SK-N-SH (cell line): ENCODE measurements around the gene EXOC6B. TPM values are rescaled to one million over a fixed set of nuclear protein-coding genes. Genes with fewer than 3 reads are reported as not detected.

Experiments used
- CTCF ChIA-PET: fragments of 300-600, 350-600 bp; formaldehyde crosslinking; extraction: SDS; loops from one replicate; lab custom pipeline; 2021; lab: Yijun Ruan, JAX
- POLR2A ChIA-PET: fragments of 350-600 bp; sonication (Branson Sonifier 250); formaldehyde crosslinking; extraction: SDS; loops from one replicate; lab custom pipeline; 2020; ENCODE audit warnings: antibody characterized with exemption, inconsistent platforms; lab: Yijun Ruan, JAX
- DNase-seq: peaks from one replicate; pipeline ENCODE4 v3.0.0; 2012
- H2AFZ ChIP-seq: fragments of 200-600 bp; sonication (generic); 2 replicates; pipeline ENCODE4 v1.8.1; 2016; ENCODE audit warnings: antibody characterized with exemption, mild to moderate bottlenecking, low read depth
- H3F3A ChIP-seq: fragments of 200-600 bp; sonication (generic); replicated peaks from 2 replicates; pipeline ENCODE3; 2016; ENCODE audit warnings: antibody characterized with exemption, mild to moderate bottlenecking; ENCODE audit not compliant: insufficient read depth
- H3K27ac ChIP-seq, 2 experiments: fragments of 200-500 bp in 1 of 2; fragments of 200-600 bp in 1 of 2; sonication (Bioruptor generic) in 1 of 2; sonication (generic), shearing (Covaris generic) in 1 of 2; 2 replicates each; pipeline versions ENCODE4 v1.5.1 to v1.6.1; 2014 to 2016; ENCODE audit warnings: low read depth in 2 of 2, inconsistent platforms in 1 of 2, low read length in 1 of 2, mild to moderate bottlenecking in 1 of 2, mixed read lengths in 1 of 2
- H3K27me3 ChIP-seq: fragments of 200-600 bp; sonication (generic), shearing (Covaris generic); 2 replicates; pipeline ENCODE4 v1.6.1; 2016; ENCODE audit warnings: mixed run types; ENCODE audit not compliant: insufficient read depth
- H3K36me3 ChIP-seq, 2 experiments: fragments of 200-500 bp in 1 of 2; fragments of 200-600 bp in 1 of 2; sonication (Bioruptor generic) in 1 of 2; sonication (generic) in 1 of 2; replicated peaks in 1 of 2; 2 replicates each; pipeline versions ENCODE3 to v1.5.1; 2014 to 2016; ENCODE audit warnings: low read length in 1 of 2, mild to moderate bottlenecking in 1 of 2; ENCODE audit not compliant: insufficient read depth in 2 of 2, control insufficient read depth in 1 of 2
- H3K4me1 ChIP-seq, 2 experiments: fragments of 200-500 bp in 1 of 2; fragments of 200-600 bp in 1 of 2; sonication (Bioruptor generic) in 1 of 2; sonication (generic), shearing (Covaris generic) in 1 of 2; 2 replicates each; pipeline versions ENCODE4 v1.5.1 to v1.6.1; 2014 to 2016; ENCODE audit warnings: low read depth in 1 of 2, low read length in 1 of 2, mixed run types in 1 of 2; ENCODE audit not compliant: insufficient read depth in 2 of 2, control insufficient read depth in 1 of 2
- H3K4me2 ChIP-seq: fragments of 200-600 bp; sonication (generic), shearing (Covaris generic); 2 replicates; pipeline ENCODE4 v1.6.1; 2017; ENCODE audit warnings: mixed run types
- H3K4me3 ChIP-seq, 2 experiments: fragments of 200-500 bp in 1 of 2; fragments of 200-600 bp in 1 of 2; sonication (Bioruptor generic) in 1 of 2; sonication (generic), shearing (Covaris generic) in 1 of 2; 2 replicates each; pipeline versions ENCODE4 v1.5.1 to v1.8.1; 2014 to 2016; ENCODE audit warnings: low read depth in 2 of 2, inconsistent platforms in 1 of 2, low read length in 1 of 2, mild to moderate bottlenecking in 1 of 2, mixed read lengths in 1 of 2, moderate library complexity in 1 of 2
- H3K79me2 ChIP-seq: fragments of 200-600 bp; sonication (generic); 2 replicates; pipeline ENCODE4 v1.8.1; 2017; ENCODE audit warnings: mild to moderate bottlenecking; ENCODE audit not compliant: insufficient read depth
- H3K9ac ChIP-seq: fragments of 200-600 bp; sonication (generic); 2 replicates; pipeline ENCODE4 v1.6.1; 2017; ENCODE audit warnings: mixed run types
- H3K9me2 ChIP-seq: fragments of 200-600 bp; sonication (generic); 2 replicates; pipeline ENCODE4 v1.6.1; 2017; ENCODE audit warnings: mixed run types
- H3K9me3 ChIP-seq: fragments of 200-600 bp; sonication (generic); 2 replicates; pipeline ENCODE4 v1.6.1; 2017; ENCODE audit warnings: mixed run types, mild to moderate bottlenecking, moderate library complexity
- H4K20me1 ChIP-seq: fragments of 200-600 bp; sonication (generic); 2 replicates; pipeline ENCODE4 v1.6.1; 2017; ENCODE audit warnings: mild to moderate bottlenecking, mixed run types; ENCODE audit not compliant: insufficient read depth
- CTCF ChIP-seq: fragments of 200-600 bp; sonication (generic); IDR thresholded peaks from 2 replicates; pipeline ENCODE4 v1.6.1; 2017; ENCODE audit warnings: antibody characterized with exemption, mild to moderate bottlenecking, moderate library complexity
- FOSL2 ChIP-seq: IDR thresholded peaks from 2 replicates; pipeline ENCODE4 v1.4.0; 2012; ENCODE audit warnings: low read depth, mild to moderate bottlenecking, moderate library complexity, borderline replicate concordance
- FOXJ3 ChIP-seq: sonication (generic); formaldehyde crosslinking; IDR thresholded peaks from 2 replicates; pipeline ENCODE4 v1.5.1; 2020; ENCODE audit warnings: mild to moderate bottlenecking, missing genetic modification reagents
- FOXM1 ChIP-seq: IDR thresholded peaks from 2 replicates; pipeline ENCODE4 v1.4.0; 2012; ENCODE audit warnings: low read depth, mild to moderate bottlenecking
- GATA2 ChIP-seq: sonication (generic); formaldehyde crosslinking; IDR thresholded peaks from 2 replicates; pipeline ENCODE4 v1.5.0; 2020; ENCODE audit warnings: mild to moderate bottlenecking, missing genetic modification reagents
- IRF3 ChIP-seq: fragments of 150-350 bp; IDR thresholded peaks from 2 replicates; pipeline ENCODE4 v1.6.1; 2016; ENCODE audit warnings: mild to moderate bottlenecking, low read depth, low read length
- MEF2A ChIP-seq: IDR thresholded peaks from 2 replicates; pipeline ENCODE4 v1.4.0; 2012; ENCODE audit warnings: low read depth, borderline replicate concordance
- MXI1 ChIP-seq: IDR thresholded peaks from 2 replicates; pipeline ENCODE4 v1.6.1; 2012; ENCODE audit warnings: mild to moderate bottlenecking, low read depth, low read length, improper control_type of control experiment
- NRF1 ChIP-seq: IDR thresholded peaks from 2 replicates; pipeline ENCODE4 v1.6.1; 2012; ENCODE audit warnings: low read depth, mild to moderate bottlenecking, low read length
- POLR2AphosphoS5 ChIP-seq: IDR thresholded peaks from 2 replicates; pipeline ENCODE4 v1.6.1; 2012; ENCODE audit warnings: low read depth, low read length
- RAD21 ChIP-seq: IDR thresholded peaks from 2 replicates; pipeline ENCODE4 v1.6.1; 2012; ENCODE audit warnings: mild to moderate bottlenecking, low read length
- RCOR1 ChIP-seq: fragments of 150-350 bp; IDR thresholded peaks from 2 replicates; pipeline ENCODE4 v1.6.1; 2017; ENCODE audit warnings: antibody characterized with exemption, low read length
- REST ChIP-seq: IDR thresholded peaks from 2 replicates; pipeline ENCODE4 v1.6.1; 2012; ENCODE audit warnings: mild to moderate bottlenecking, low read depth, low read length, moderate library complexity
- SIN3A ChIP-seq: IDR thresholded peaks from 2 replicates; pipeline ENCODE4 v1.6.1; 2012; ENCODE audit warnings: low read depth, mild to moderate bottlenecking, low read length, moderate library complexity, borderline replicate concordance
- SMC3 ChIP-seq: IDR thresholded peaks from 2 replicates; pipeline ENCODE4 v1.6.1; 2012; ENCODE audit warnings: low read depth, low read length, improper control_type of control experiment
- TAF1 ChIP-seq: IDR thresholded peaks from 2 replicates; pipeline ENCODE4 v1.6.1; 2012; ENCODE audit warnings: low read depth, mild to moderate bottlenecking, low read length, moderate library complexity, borderline replicate concordance
- TCF12 ChIP-seq: IDR thresholded peaks from 2 replicates; pipeline ENCODE4 v1.4.0; 2012
- USF1 ChIP-seq: IDR thresholded peaks from 2 replicates; pipeline ENCODE4 v1.4.0; 2012; ENCODE audit warnings: low read depth, borderline replicate concordance
- WGBS: methylation state at CpG from one replicate; pipeline ENCODE4 v1.1.6; 2017; ENCODE audit warnings: low lambda C conversion rate; 5-methylcytosine and 5-hydroxymethylcytosine counted together
- polyA plus RNA-seq, 3 experiments: library from polyadenylated mRNA; depleted of rRNA; stranded (reverse); fragments of >200 nt; gene quantifications; 2 replicates each; pipeline ENCODE4 v1.2.3, GENCODE V29; 2012
- TF ChIP-seq, protein P1 (sequence below): IDR thresholded peaks from 2 replicates; pipeline ENCODE4 v1.4.0; 2012; ENCODE audit warnings: low read depth, borderline replicate concordance
- TF ChIP-seq, protein P2 (sequence below): IDR thresholded peaks from 2 replicates; pipeline ENCODE4; 2012

The EXOC6B gene
- polyA plus RNA-seq, 1 of the 3 experiments (the other 2 are of a cell fraction): 7.4 TPM

- H3K27me3 ChIP-seq: no peaks in the 10 kb centered on the region; the same call in 1 of the 2 replicates
- H3K4me2 ChIP-seq: no peak overlapping the region
- ChIA-PET CTCF (interaction anchor here (0.6 to 1.6 kb wide), 5 partner anchors 9 to 623 kb away, joined by 3 to 6 read pairs (median 4); no protein-coding TSS in a partner anchor), POLR2A (no interaction called here)
- no peaks in the 10 kb centered on the region for H3K4me1 ChIP-seq
- TF ChIP-seq RCOR1: no peak
- no peak for TF ChIP-seq RAD21
- TF ChIP-seq CTCF: no peak
- no peak for TF ChIP-seq FOXJ3 (CRISPR knock-in tag)
- no peak for TF ChIP-seq REST
- no peak for TF ChIP-seq TAF1
- no peak for TF ChIP-seq FOSL2
- TF ChIP-seq SMC3: no peak
- no peak for TF ChIP-seq IRF3
- TF ChIP-seq TCF12: no peak
- TF ChIP-seq GATA2 (CRISPR knock-in tag): no peak
- TF ChIP-seq NRF1: no peak
- TF ChIP-seq FOXM1: no peak
- TF ChIP-seq POLR2AphosphoS5: no peak
- TF ChIP-seq, protein P1, sequence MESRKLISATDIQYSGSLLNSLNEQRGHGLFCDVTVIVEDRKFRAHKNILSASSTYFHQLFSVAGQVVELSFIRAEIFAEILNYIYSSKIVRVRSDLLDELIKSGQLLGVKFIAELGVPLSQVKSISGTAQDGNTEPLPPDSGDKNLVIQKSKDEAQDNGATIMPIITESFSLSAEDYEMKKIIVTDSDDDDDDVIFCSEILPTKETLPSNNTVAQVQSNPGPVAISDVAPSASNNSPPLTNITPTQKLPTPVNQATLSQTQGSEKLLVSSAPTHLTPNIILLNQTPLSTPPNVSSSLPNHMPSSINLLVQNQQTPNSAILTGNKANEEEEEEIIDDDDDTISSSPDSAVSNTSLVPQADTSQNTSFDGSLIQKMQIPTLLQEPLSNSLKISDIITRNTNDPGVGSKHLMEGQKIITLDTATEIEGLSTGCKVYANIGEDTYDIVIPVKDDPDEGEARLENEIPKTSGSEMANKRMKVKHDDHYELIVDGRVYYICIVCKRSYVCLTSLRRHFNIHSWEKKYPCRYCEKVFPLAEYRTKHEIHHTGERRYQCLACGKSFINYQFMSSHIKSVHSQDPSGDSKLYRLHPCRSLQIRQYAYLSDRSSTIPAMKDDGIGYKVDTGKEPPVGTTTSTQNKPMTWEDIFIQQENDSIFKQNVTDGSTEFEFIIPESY: no peak
- TF ChIP-seq USF1: no peak
- TF ChIP-seq, protein P2, sequence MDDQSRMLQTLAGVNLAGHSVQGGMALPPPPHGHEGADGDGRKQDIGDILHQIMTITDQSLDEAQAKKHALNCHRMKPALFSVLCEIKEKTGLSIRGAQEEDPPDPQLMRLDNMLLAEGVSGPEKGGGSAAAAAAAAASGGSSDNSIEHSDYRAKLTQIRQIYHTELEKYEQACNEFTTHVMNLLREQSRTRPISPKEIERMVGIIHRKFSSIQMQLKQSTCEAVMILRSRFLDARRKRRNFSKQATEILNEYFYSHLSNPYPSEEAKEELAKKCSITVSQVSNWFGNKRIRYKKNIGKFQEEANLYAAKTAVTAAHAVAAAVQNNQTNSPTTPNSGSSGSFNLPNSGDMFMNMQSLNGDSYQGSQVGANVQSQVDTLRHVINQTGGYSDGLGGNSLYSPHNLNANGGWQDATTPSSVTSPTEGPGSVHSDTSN: no peak
- TF ChIP-seq MEF2A: no peak
- TF ChIP-seq SIN3A: no peak
- TF ChIP-seq MXI1: no peak
- H3K9me2 ChIP-seq: no peaks in the 10 kb centered on the region
- H2AFZ ChIP-seq: no peak overlapping the region
- peak; percentile 15 for DNase-seq
- no peaks in the 10 kb centered on the region for H3K36me3 ChIP-seq
- no peak overlapping the region for H3K27ac ChIP-seq
- H3K9me3 ChIP-seq: no peaks in the 10 kb centered on the region
- H3K4me3 ChIP-seq: no peak overlapping the region
- H3K9ac ChIP-seq: no peak overlapping the region
- 77% methylated on average over 5 of the region's 29 CpGs for WGBS
- no peaks in the 10 kb centered on the region for H3K79me2 ChIP-seq
- no peaks in the 10 kb centered on the region for H3F3A ChIP-seq
- no peaks in the 10 kb centered on the region for H4K20me1 ChIP-seq
Measured at GRCh38 chr2:72132981-72133720, 692.7 kb downstream of the EXOC6B start.
